ENCODE measurements around the gene RASGRF2. TPM values are rescaled to one million over a fixed set of nuclear protein-coding genes. Genes with fewer than 3 reads are reported as not detected.
"Not testable (repeated sequence)": the region's sequence is repeated elsewhere in the genome, so short reads cannot be mapped to it uniquely, and the experiment has no call there.

The RASGRF2 gene
- total RNA-seq, 1 experiment from 2014 or later, result not detected

- DNase-seq (ENCODE audit: low read depth, low spot score); in situ Hi-C loops (cut with HindIII; ENCODE audit: low pct_unique_long_range_greater_than_20kb, low sequenced_read_pairs): not testable (repeated sequence)
These were observed 70.3 kb downstream of the RASGRF2 start for GRCh38 chr5:81030236-81031034.

- DNase-seq (ENCODE audit: low read depth, low spot score), result no peak
- in situ Hi-C loops (cut with HindIII; ENCODE audit: low pct_unique_long_range_greater_than_20kb, low sequenced_read_pairs), result no loop called here
These were observed 75.4 kb downstream of the RASGRF2 start for GRCh38 chr5:81035522-81035921.

- in situ Hi-C loops (cut with HindIII; ENCODE audit: low pct_unique_long_range_greater_than_20kb, low sequenced_read_pairs), result no loop called here
- DNase-seq (ENCODE audit: low read depth, low spot score), result no peak
These were observed 78.3 kb downstream of the RASGRF2 start for GRCh38 chr5:81038495-81038894.

GRCh38 chr5:81044868-81045267, 84.7 kb downstream of the RASGRF2 start:
- in situ Hi-C loops (cut with HindIII; ENCODE audit: low pct_unique_long_range_greater_than_20kb, low sequenced_read_pairs), result no loop called here
- no peak for DNase-seq (ENCODE audit: low read depth, low spot score)

GRCh38 chr5:81045389-81045807, 85.2 kb downstream of the RASGRF2 start:
- in situ Hi-C loops (cut with HindIII; ENCODE audit: low pct_unique_long_range_greater_than_20kb, low sequenced_read_pairs), result no loop called here

GRCh38 chr5:81046041-81046440, 85.9 kb downstream of the RASGRF2 start:
- in situ Hi-C loops (cut with HindIII; ENCODE audit: low pct_unique_long_range_greater_than_20kb, low sequenced_read_pairs), result no loop called here
- no peak for DNase-seq (ENCODE audit: low read depth, low spot score)

More at GRCh38 chr5:81045389-81045807, 85.2 kb downstream of the RASGRF2 start:
- no peak for DNase-seq (ENCODE audit: low read depth, low spot score)

GRCh38 chr5:81052325-81052724, 92.2 kb downstream of the RASGRF2 start:
- in situ Hi-C loops (cut with HindIII; ENCODE audit: low pct_unique_long_range_greater_than_20kb, low sequenced_read_pairs), result no loop called here
- DNase-seq (ENCODE audit: low read depth, low spot score), result no peak

- DNase-seq (ENCODE audit: low read depth, low spot score); in situ Hi-C loops (cut with HindIII; ENCODE audit: low pct_unique_long_range_greater_than_20kb, low sequenced_read_pairs): not testable (repeated sequence)
These were observed 93.1 kb downstream of the RASGRF2 start for GRCh38 chr5:81053282-81053681.

GRCh38 chr5:81058121-81058520, 98.0 kb downstream of the RASGRF2 start:
- in situ Hi-C loops (cut with HindIII; ENCODE audit: low pct_unique_long_range_greater_than_20kb, low sequenced_read_pairs), result no loop called here
- no peak for DNase-seq (ENCODE audit: low read depth, low spot score)

- in situ Hi-C loops (cut with HindIII; ENCODE audit: low pct_unique_long_range_greater_than_20kb, low sequenced_read_pairs), result no loop called here
- no peak for DNase-seq (ENCODE audit: low read depth, low spot score)
These were observed 105.3 kb downstream of the RASGRF2 start for GRCh38 chr5:81065492-81065891.

GRCh38 chr5:81066102-81066501, 105.9 kb downstream of the RASGRF2 start:
- in situ Hi-C loops (cut with HindIII; ENCODE audit: low pct_unique_long_range_greater_than_20kb, low sequenced_read_pairs), result no loop called here
- no peak for DNase-seq (ENCODE audit: low read depth, low spot score)

- no peak for DNase-seq (ENCODE audit: low read depth, low spot score)
- in situ Hi-C loops (cut with HindIII; ENCODE audit: low pct_unique_long_range_greater_than_20kb, low sequenced_read_pairs), result no loop called here
These were observed 107.2 kb downstream of the RASGRF2 start for GRCh38 chr5:81067406-81067805.

- no peak for DNase-seq (ENCODE audit: low read depth, low spot score)
- in situ Hi-C loops (cut with HindIII; ENCODE audit: low pct_unique_long_range_greater_than_20kb, low sequenced_read_pairs), result no loop called here
These were observed 107.9 kb downstream of the RASGRF2 start for GRCh38 chr5:81068063-81068462.

GRCh38 chr5:81068635-81069034, 108.5 kb downstream of the RASGRF2 start:
- in situ Hi-C loops (cut with HindIII; ENCODE audit: low pct_unique_long_range_greater_than_20kb, low sequenced_read_pairs), result no loop called here
- DNase-seq (ENCODE audit: low read depth, low spot score), result no peak

GRCh38 chr5:81069990-81070389, 109.8 kb downstream of the RASGRF2 start:
- in situ Hi-C loops (cut with HindIII; ENCODE audit: low pct_unique_long_range_greater_than_20kb, low sequenced_read_pairs), result no loop called here
- no peak for DNase-seq (ENCODE audit: low read depth, low spot score)

GRCh38 chr5:81070571-81071255, 110.5 kb downstream of the RASGRF2 start:
- DNase-seq (ENCODE audit: low read depth, low spot score), result no peak
- in situ Hi-C loops (cut with HindIII; ENCODE audit: low pct_unique_long_range_greater_than_20kb, low sequenced_read_pairs), result no loop called here

- in situ Hi-C loops (cut with HindIII; ENCODE audit: low pct_unique_long_range_greater_than_20kb, low sequenced_read_pairs), result no loop called here
- DNase-seq (ENCODE audit: low read depth, low spot score), result no peak
These were observed 114.9 kb downstream of the RASGRF2 start for GRCh38 chr5:81075041-81075440.

GRCh38 chr5:81077105-81077504, 116.9 kb downstream of the RASGRF2 start:
- DNase-seq (ENCODE audit: low read depth, low spot score), result no peak
- in situ Hi-C loops (cut with HindIII; ENCODE audit: low pct_unique_long_range_greater_than_20kb, low sequenced_read_pairs), result no loop called here

GRCh38 chr5:81078930-81079329, 118.8 kb downstream of the RASGRF2 start:
- in situ Hi-C loops (cut with HindIII; ENCODE audit: low pct_unique_long_range_greater_than_20kb, low sequenced_read_pairs), result no loop called here
- peak; percentile 14 for DNase-seq (ENCODE audit: low read depth, low spot score)

Measured in SK-MEL-5 (cell line).